ENCODE measurements around the gene KMT2B.
A peak's percentile ranks its signal among the peaks of the same experiment; 100 is the strongest.

KMT2B gene, protein sequence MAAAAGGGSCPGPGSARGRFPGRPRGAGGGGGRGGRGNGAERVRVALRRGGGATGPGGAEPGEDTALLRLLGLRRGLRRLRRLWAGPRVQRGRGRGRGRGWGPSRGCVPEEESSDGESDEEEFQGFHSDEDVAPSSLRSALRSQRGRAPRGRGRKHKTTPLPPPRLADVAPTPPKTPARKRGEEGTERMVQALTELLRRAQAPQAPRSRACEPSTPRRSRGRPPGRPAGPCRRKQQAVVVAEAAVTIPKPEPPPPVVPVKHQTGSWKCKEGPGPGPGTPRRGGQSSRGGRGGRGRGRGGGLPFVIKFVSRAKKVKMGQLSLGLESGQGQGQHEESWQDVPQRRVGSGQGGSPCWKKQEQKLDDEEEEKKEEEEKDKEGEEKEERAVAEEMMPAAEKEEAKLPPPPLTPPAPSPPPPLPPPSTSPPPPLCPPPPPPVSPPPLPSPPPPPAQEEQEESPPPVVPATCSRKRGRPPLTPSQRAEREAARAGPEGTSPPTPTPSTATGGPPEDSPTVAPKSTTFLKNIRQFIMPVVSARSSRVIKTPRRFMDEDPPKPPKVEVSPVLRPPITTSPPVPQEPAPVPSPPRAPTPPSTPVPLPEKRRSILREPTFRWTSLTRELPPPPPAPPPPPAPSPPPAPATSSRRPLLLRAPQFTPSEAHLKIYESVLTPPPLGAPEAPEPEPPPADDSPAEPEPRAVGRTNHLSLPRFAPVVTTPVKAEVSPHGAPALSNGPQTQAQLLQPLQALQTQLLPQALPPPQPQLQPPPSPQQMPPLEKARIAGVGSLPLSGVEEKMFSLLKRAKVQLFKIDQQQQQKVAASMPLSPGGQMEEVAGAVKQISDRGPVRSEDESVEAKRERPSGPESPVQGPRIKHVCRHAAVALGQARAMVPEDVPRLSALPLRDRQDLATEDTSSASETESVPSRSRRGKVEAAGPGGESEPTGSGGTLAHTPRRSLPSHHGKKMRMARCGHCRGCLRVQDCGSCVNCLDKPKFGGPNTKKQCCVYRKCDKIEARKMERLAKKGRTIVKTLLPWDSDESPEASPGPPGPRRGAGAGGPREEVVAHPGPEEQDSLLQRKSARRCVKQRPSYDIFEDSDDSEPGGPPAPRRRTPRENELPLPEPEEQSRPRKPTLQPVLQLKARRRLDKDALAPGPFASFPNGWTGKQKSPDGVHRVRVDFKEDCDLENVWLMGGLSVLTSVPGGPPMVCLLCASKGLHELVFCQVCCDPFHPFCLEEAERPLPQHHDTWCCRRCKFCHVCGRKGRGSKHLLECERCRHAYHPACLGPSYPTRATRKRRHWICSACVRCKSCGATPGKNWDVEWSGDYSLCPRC (N-terminal part only)

DNA sequence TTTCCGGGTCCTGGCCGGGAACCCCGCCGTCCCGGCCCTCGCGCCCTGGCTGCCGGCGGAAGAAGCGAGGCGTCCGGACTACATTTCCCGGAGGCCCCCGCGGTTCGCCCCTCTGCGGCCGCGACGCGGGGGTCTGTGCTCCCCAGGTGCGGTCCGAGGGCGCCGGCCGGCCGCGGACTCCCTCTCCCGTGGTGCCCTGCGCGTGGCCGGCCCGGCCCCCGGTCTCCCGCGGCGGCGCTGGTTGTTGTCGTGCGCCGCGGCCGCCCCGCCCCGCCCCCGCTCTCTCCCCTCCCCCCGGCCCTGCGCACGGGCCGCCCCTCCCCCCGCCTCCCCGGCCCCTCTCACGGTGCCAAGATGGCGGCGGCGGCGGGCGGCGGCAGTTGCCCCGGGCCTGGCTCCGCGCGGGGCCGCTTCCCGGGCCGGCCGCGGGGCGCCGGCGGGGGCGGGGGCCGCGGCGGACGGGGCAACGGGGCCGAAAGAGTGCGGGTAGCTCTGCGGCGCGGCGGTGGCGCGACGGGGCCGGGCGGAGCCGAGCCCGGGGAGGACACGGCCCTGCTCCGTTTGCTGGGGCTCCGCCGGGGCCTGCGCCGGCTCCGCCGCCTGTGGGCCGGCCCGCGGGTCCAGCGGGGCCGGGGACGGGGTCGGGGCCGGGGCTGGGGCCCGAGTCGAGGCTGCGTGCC is at the start of gene KMT2B:
Gene KMT2B (plus strand): TSS at position 339 of the 680 bp plus-strand sequence. CDS start 16 bp downstream, at position 355.
- TF ChIP-seq, protein P1, sequence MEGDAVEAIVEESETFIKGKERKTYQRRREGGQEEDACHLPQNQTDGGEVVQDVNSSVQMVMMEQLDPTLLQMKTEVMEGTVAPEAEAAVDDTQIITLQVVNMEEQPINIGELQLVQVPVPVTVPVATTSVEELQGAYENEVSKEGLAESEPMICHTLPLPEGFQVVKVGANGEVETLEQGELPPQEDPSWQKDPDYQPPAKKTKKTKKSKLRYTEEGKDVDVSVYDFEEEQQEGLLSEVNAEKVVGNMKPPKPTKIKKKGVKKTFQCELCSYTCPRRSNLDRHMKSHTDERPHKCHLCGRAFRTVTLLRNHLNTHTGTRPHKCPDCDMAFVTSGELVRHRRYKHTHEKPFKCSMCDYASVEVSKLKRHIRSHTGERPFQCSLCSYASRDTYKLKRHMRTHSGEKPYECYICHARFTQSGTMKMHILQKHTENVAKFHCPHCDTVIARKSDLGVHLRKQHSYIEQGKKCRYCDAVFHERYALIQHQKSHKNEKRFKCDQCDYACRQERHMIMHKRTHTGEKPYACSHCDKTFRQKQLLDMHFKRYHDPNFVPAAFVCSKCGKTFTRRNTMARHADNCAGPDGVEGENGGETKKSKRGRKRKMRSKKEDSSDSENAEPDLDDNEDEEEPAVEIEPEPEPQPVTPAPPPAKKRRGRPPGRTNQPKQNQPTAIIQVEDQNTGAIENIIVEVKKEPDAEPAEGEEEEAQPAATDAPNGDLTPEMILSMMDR (IDR thresholded peaks at IDR 0.05; ENCODE audit: extremely low read depth, missing control alignments) = no peak
- DNase-seq (ENCODE audit: low spot score) = peak; percentile 99

DNA sequence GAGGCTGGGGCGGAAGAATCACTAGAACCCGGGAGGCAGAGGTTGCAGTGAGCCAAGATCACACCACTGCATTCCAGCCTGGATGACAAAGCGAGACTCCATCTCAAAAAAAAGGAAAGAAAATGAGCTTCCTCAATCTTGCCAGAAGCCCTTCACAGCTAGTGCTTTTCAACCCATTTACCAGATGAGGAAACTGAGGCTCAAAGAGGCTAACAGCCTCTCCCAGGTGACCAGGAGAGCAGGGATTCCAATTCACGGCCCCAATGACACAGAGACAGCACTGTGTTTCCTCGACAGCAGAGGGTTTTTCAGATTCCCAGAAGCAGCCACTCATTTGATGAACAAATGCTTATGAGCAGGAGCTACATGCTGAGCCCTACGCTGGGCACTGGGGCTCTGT is 48.2 kb upstream of the KMT2B start:
- TF ChIP-seq, protein P1 (IDR thresholded peaks at IDR 0.05; ENCODE audit: extremely low read depth, missing control alignments) = no peak
- DNase-seq (ENCODE audit: low spot score) = no peak

DNA sequence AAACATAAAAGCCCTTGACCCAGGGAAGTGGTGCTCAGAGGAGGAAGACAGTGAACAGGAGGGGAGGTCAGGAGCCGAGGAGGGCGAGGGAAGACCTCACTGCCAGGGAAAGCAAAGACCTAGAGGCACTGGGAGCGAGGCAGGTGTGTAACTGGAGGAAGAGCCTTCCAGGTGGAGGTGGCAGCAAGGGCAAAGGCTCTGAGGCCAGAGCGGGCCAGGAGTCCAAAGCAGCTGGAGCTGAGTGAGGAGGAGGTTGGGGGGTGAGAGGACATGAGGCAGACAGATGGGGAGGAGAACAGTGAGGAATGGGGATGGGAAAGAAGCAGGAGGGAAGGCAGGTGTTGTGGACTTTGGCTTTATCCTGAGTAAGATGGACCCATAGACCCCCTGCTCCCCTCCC is 47.8 kb upstream of the KMT2B start:
- TF ChIP-seq, protein P1 (IDR thresholded peaks at IDR 0.05; ENCODE audit: extremely low read depth, missing control alignments) = no peak
- no peak for DNase-seq (ENCODE audit: low spot score)

DNA sequence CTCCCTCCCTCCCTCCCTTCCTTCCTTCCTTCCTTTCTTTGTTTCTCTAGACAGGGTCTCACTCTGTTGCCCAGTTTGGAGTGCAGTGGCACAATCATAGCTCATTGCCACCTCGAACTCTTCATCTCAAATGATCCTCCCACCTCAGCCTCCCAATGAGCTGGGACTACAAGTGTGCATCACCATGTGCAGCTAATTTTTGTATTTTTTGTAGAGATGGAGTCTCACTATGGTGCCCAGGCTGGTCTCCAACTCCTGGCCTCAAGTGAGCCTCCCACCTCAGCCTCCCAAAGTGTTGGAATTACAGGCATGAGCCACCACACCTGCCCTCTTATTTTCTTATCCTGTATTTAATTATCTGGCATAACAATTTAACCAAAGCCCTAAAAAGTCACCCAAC is 47.1 kb upstream of the KMT2B start:
- TF ChIP-seq, protein P1 (IDR thresholded peaks at IDR 0.05; ENCODE audit: extremely low read depth, missing control alignments) = no peak
- no peak for DNase-seq (ENCODE audit: low spot score)

DNA sequence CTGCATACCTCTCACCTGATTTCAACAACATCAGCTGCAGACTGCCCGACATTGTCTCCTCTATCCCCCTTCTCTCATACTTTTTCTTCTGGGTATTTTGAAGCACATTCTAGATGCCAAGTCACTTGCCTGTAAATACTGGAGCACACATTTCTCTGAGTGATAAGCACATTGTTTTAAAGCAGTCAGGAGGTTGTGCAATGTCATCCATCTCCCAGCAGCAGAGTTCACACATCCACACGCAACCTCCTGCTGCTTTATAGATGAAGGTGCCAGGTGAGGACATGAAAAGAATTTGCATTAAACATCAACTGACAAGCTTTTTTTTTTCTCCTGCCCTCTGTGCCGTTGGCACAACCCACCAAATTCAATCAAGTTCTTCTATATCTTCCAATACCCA is 46.0 kb upstream of the KMT2B start:
- TF ChIP-seq, protein P1 (IDR thresholded peaks at IDR 0.05; ENCODE audit: extremely low read depth, missing control alignments) = no peak
- DNase-seq (ENCODE audit: low spot score) = no peak

DNA sequence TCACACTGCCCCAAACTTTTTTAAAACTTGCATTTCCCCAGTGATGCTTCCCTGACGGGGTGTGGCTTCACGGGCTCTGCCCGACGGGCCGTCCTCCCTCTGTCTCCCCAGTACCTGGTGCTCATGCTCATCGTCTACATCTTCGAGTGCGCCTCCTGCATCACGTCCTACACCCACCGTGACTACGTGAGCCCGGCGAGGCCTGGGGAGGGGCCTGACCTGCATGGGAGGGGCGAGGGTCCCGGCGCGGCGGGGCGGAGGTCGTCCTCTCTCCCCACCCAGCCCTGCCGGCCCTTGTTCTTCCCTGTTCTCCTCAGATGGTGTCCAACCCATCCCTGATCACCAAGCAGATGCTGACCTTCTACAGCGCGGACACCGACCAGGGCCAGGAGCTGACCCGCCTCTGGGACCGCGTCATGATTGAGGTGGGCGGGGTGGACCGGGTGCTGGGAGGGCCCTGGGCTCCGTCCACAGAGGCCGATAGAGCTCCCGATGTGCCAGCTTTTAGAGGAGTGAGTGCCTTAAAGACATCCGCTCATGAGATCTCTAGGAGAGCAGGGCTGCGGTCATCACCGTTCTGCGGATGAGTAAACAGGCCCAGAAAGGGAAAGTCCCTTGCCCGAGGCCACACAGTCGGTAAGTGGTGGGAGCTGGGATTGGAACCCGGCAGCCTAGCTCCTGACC is 44.5 kb upstream of the KMT2B start:
- TF ChIP-seq, protein P1 (IDR thresholded peaks at IDR 0.05; ENCODE audit: extremely low read depth, missing control alignments) = no peak
- peak; percentile 79 for DNase-seq (ENCODE audit: low spot score)
